ENCODE measurements around the gene CCDC47.
"Not testable (repeated sequence)": the region's sequence is repeated elsewhere in the genome, so short reads cannot be mapped to it uniquely, and the experiment has no call there.

CCDC47 gene

GRCh38 chr17:63773272-63774140, at the start of gene CCDC47:
TSS of gene CCDC47 (minus strand) at chr17:63773597. CDS start at chr17:63766175, 7,422 bp downstream.
- DNase-seq (ENCODE audit: low read depth in 2 of 3, low spot score in 1 of 3), result peak; percentile 96 to 99 (median 97)

- no peak for DNase-seq (ENCODE audit: low read depth in 2 of 3, low spot score in 1 of 3)
Observed at GRCh38 chr17:63822537-63822936, 49.1 kb upstream of the CCDC47 start.

- no peak for DNase-seq (ENCODE audit: low read depth in 2 of 3, low spot score in 1 of 3)
Observed at GRCh38 chr17:63821804-63822203, 48.4 kb upstream of the CCDC47 start.

- DNase-seq (ENCODE audit: low read depth in 2 of 3, low spot score in 1 of 3), result no peak
Observed at GRCh38 chr17:63820963-63821561, 47.7 kb upstream of the CCDC47 start.

GRCh38 chr17:63819585-63820537, 46.5 kb upstream of the CCDC47 start:
- no peak for DNase-seq (ENCODE audit: low read depth in 2 of 3, low spot score in 1 of 3)

GRCh38 chr17:63819131-63819530, 45.7 kb upstream of the CCDC47 start:
- DNase-seq (ENCODE audit: low read depth in 2 of 3, low spot score in 1 of 3), result no peak

- DNase-seq (ENCODE audit: low read depth in 2 of 3, low spot score in 1 of 3), result no peak
Observed at GRCh38 chr17:63817736-63818385, 44.5 kb upstream of the CCDC47 start.

GRCh38 chr17:63816669-63817068, 43.3 kb upstream of the CCDC47 start:
- no peak for DNase-seq (ENCODE audit: low read depth in 2 of 3, low spot score in 1 of 3)

GRCh38 chr17:63816123-63816522, 42.7 kb upstream of the CCDC47 start:
- no peak for DNase-seq (ENCODE audit: low read depth in 2 of 3, low spot score in 1 of 3)

GRCh38 chr17:63809970-63810369, 36.6 kb upstream of the CCDC47 start:
- no peak for DNase-seq (ENCODE audit: low read depth in 2 of 3, low spot score in 1 of 3)

- no peak for DNase-seq (ENCODE audit: low read depth in 2 of 3, low spot score in 1 of 3)
Observed at GRCh38 chr17:63805591-63805990, 32.2 kb upstream of the CCDC47 start.

GRCh38 chr17:63804328-63804727, 30.9 kb upstream of the CCDC47 start:
- DNase-seq (ENCODE audit: low read depth in 2 of 3, low spot score in 1 of 3), result no peak

- no peak for DNase-seq (ENCODE audit: low read depth in 2 of 3, low spot score in 1 of 3)
Observed at GRCh38 chr17:63800783-63801182, 27.4 kb upstream of the CCDC47 start.

GRCh38 chr17:63798572-63799106, 25.2 kb upstream of the CCDC47 start:
- no peak for DNase-seq (ENCODE audit: low read depth in 2 of 3, low spot score in 1 of 3)

- DNase-seq (ENCODE audit: low read depth in 2 of 3, low spot score in 1 of 3), result not testable (repeated sequence)
Observed at GRCh38 chr17:63796375-63796774, 23.0 kb upstream of the CCDC47 start.

- no peak for DNase-seq (ENCODE audit: low read depth in 2 of 3, low spot score in 1 of 3)
Observed at GRCh38 chr17:63792055-63792729, 18.8 kb upstream of the CCDC47 start.

- DNase-seq (ENCODE audit: low read depth in 2 of 3, low spot score in 1 of 3), result no peak
Observed at GRCh38 chr17:63790057-63790456, 16.7 kb upstream of the CCDC47 start.

GRCh38 chr17:63786971-63787711, 13.7 kb upstream of the CCDC47 start:
- no peak for DNase-seq (ENCODE audit: low read depth in 2 of 3, low spot score in 1 of 3)

GRCh38 chr17:63786117-63786516, 12.7 kb upstream of the CCDC47 start:
- no peak for DNase-seq (ENCODE audit: low read depth in 2 of 3, low spot score in 1 of 3)

All from stimulated activated CD4-positive, alpha-beta T cell treated with anti-CD3 and anti-CD28 coated beads, Interleukin-12 subunit alpha, Interleukin-12 subunit beta, amount 100 ng/mL, for 48 hours (primary cell).